ENCODE measurements around the gene MX1. TPM values are rescaled to one million over a fixed set of nuclear protein-coding genes. Genes with fewer than 3 reads are reported as not detected.

MX1 gene
- total and polyA plus RNA-seq, 4 donors = 16.9 to 58.1 (median 33.0) TPM

- Histone ChIP-seq H3K36me3 (ENCODE audit: control insufficient read depth in 1 of 2, insufficient read depth in 2 of 2, low read length in 1 of 2) (no peaks in the 10 kb centered on the region), H3K4me3 (ENCODE audit: low read length in 2 of 2) (no peak overlapping the region), H3K27ac (ENCODE audit: low read depth in 1 of 2, low read length in 2 of 2) (no peak overlapping the region), H3K9me3 (ENCODE audit: control insufficient read depth, low read length) (no peaks in the 10 kb centered on the region), H3K4me1 (ENCODE audit: control insufficient read depth in 1 of 2, insufficient read depth in 2 of 2, low read length in 2 of 2) (no peaks in the 10 kb centered on the region), H3K27me3 (ENCODE audit: control insufficient read depth in 1 of 2, insufficient read depth in 2 of 2, low read length in 1 of 2) (no peaks in the 10 kb centered on the region)
- intact Hi-C loops (cut with DNase I) = no loop called here
- ATAC-seq (ENCODE audit: low FRiP score) (no peak), DNase-seq (no peak)
- WGBS, 2 donors = 85 to 87% methylated on average over 6 of the region's 6 CpGs
Observed at GRCh38 chr21:41458121-41458520, 32.1 kb downstream of the MX1 start.

GRCh38 chr21:41458559-41458958 is 32.5 kb downstream of the MX1 start:
- DNase-seq (no peak), ATAC-seq (ENCODE audit: low FRiP score) (no peak)
- H3K27me3 ChIP-seq (ENCODE audit: control insufficient read depth in 1 of 2, insufficient read depth in 2 of 2, low read length in 1 of 2) = no peaks in the 10 kb centered on the region
- no peaks in the 10 kb centered on the region for H3K9me3 ChIP-seq (ENCODE audit: control insufficient read depth, low read length)
- H3K27ac ChIP-seq (ENCODE audit: low read depth in 1 of 2, low read length in 2 of 2) = no peak overlapping the region
- no peaks in the 10 kb centered on the region for H3K4me1 ChIP-seq (ENCODE audit: control insufficient read depth in 1 of 2, insufficient read depth in 2 of 2, low read length in 2 of 2)
- H3K36me3 ChIP-seq (ENCODE audit: control insufficient read depth in 1 of 2, insufficient read depth in 2 of 2, low read length in 1 of 2) = no peaks in the 10 kb centered on the region
- H3K4me3 ChIP-seq (ENCODE audit: low read length in 2 of 2) = no peak overlapping the region
- 92 to 94% methylated on average over 22 of the region's 22 CpGs for WGBS, 2 donors
- intact Hi-C loops (cut with DNase I) = no loop called here

GRCh38 chr21:41459884-41460534 is 34.0 kb downstream of the MX1 start:
- DNase-seq (no peak), ATAC-seq (ENCODE audit: low FRiP score) (no peak)
- no peak overlapping the region for H3K4me3 ChIP-seq (ENCODE audit: low read length in 2 of 2)
- H3K4me1 ChIP-seq (ENCODE audit: control insufficient read depth in 1 of 2, insufficient read depth in 2 of 2, low read length in 2 of 2) = no peaks in the 10 kb centered on the region
- WGBS, 2 donors = 87 to 89% methylated on average over 9 of the region's 9 CpGs
- no peak overlapping the region for H3K27ac ChIP-seq (ENCODE audit: low read depth in 1 of 2, low read length in 2 of 2)
- intact Hi-C loops (cut with DNase I) = loop anchor here (2.0 to 5.0 kb wide), 3 partner anchors 173 to 339 kb away; no protein-coding TSS in a partner anchor
- H3K9me3 ChIP-seq (ENCODE audit: control insufficient read depth, low read length) = no peaks in the 10 kb centered on the region
- H3K36me3 ChIP-seq (ENCODE audit: control insufficient read depth in 1 of 2, insufficient read depth in 2 of 2, low read length in 1 of 2) = no peaks in the 10 kb centered on the region
- no peaks in the 10 kb centered on the region for H3K27me3 ChIP-seq (ENCODE audit: control insufficient read depth in 1 of 2, insufficient read depth in 2 of 2, low read length in 1 of 2)

DNA sequence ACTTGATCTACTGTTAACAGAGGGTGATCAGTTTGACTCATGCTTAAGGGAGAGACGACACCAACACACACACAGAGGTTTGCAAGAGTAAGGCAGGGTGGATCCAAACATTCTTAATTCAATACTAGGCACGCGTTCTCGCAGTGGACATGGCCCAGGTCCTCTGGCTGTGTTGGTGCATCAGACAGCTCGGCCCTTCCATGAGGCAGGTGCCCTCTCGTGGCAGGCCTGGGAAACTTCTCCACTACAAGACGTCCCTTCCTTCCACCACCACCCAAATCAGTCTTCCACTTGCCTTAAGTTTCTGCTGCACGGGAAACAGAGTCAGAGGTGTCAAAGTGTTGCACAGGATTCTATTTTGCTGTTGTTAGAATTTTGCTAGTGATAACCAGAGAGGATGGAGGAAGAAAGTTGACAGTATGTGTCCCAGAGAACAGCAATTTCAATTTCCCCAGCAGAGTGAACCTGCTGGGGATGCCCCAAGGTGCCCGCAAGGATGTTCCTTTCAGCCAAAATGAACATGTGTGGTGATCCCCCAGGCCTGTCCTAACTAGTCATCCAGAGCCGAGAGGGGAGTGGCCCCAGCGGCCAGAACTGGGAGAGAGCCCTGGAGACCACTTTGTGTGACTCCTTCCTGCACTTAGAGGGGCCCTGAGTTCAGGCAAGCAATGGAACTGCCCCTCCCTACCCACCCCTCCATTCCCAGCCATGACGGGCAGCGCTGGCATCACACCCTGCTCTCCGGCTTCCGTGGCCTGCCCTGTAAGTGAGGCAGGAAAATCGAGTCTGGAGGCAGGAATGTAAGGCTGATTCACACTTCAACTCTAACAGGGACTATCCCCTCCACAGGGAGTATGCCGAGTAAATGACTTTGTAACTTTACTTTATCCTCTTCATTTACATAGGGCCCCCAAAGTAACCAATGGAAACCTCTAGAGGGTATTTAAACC is 34.8 kb downstream of the MX1 start:
- Histone ChIP-seq H3K9me3 (ENCODE audit: control insufficient read depth, low read length) (no peaks in the 10 kb centered on the region), H3K36me3 (ENCODE audit: control insufficient read depth in 1 of 2, insufficient read depth in 2 of 2, low read length in 1 of 2) (no peaks in the 10 kb centered on the region), H3K4me1 (ENCODE audit: control insufficient read depth in 1 of 2, insufficient read depth in 2 of 2, low read length in 2 of 2) (no peaks in the 10 kb centered on the region), H3K4me3 (ENCODE audit: low read length in 2 of 2) (no peak overlapping the region), H3K27me3 (ENCODE audit: control insufficient read depth in 1 of 2, insufficient read depth in 2 of 2, low read length in 1 of 2) (no peaks in the 10 kb centered on the region), H3K27ac (ENCODE audit: low read depth in 1 of 2, low read length in 2 of 2) (no peak overlapping the region)
- intact Hi-C loops (cut with DNase I) = loop anchor here (2.0 to 5.0 kb wide), 3 partner anchors 174 to 340 kb away; no protein-coding TSS in a partner anchor
- peak; percentile 91 for ATAC-seq (ENCODE audit: low FRiP score)
- WGBS, 2 donors = 40% methylated on average over 17 of the region's 17 CpGs
- DNase-seq = peak; percentile 85 to 91

GRCh38 chr21:41465176-41465781 is 39.2 kb downstream of the MX1 start:
- intact Hi-C loops (cut with DNase I) = no loop called here
- Histone ChIP-seq H3K27me3 (ENCODE audit: control insufficient read depth in 1 of 2, insufficient read depth in 2 of 2, low read length in 1 of 2) (no peaks in the 10 kb centered on the region), H3K4me3 (ENCODE audit: low read length in 2 of 2) (no peak overlapping the region), H3K27ac (ENCODE audit: low read depth in 1 of 2, low read length in 2 of 2) (no peak overlapping the region), H3K9me3 (ENCODE audit: control insufficient read depth, low read length) (no peaks in the 10 kb centered on the region), H3K36me3 (ENCODE audit: control insufficient read depth in 1 of 2, insufficient read depth in 2 of 2, low read length in 1 of 2) (no peaks in the 10 kb centered on the region), H3K4me1 (ENCODE audit: control insufficient read depth in 1 of 2, insufficient read depth in 2 of 2, low read length in 2 of 2) (no peaks in the 10 kb centered on the region)
- 78 to 90% methylated on average over 4 of the region's 4 CpGs for WGBS, 2 donors
- DNase-seq (no peak), ATAC-seq (ENCODE audit: low FRiP score) (no peak)

DNA sequence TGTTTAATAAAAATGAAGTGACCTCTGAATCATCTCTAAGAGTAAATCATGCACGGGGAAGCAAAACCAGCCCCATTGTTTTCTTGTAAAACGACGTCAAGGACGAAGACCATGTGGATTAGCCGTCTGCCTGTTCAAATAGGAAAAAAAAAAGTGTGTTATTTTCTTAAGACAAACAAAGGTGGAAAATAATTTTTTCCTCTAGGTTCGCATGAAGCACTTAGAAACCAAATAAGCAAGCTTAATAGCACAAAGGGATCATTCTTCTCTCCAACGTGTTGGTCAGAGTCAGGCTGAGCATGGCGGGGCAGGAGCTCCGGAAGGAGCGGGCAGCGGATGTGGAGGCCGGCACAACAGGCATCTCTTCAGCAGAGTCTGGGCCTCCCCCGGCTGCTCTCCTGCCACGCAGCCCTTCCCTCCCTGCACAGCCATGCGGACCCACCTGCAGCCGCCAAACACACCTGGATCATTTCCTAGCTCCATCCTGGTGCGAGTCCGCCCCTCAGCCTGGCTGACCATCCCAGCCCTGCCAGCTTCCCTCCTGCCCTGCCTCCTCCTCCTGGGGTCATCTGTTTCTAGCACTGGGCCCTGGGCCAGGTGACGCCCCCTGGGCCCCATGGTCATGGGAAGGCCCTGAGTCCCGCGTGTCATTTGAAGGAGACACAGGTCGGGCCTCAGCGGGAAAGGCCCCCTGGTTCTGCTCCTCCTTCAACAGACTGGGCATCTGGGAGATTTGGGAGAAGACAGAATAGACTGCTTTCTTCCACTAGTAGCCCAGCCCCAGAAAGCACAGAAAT is 40.2 kb downstream of the MX1 start:
- Histone ChIP-seq H3K4me3 (ENCODE audit: low read length in 2 of 2) (no peak overlapping the region), H3K27ac (ENCODE audit: low read depth in 1 of 2, low read length in 2 of 2) (no peak overlapping the region), H3K4me1 (ENCODE audit: control insufficient read depth in 1 of 2, insufficient read depth in 2 of 2, low read length in 2 of 2) (no peaks in the 10 kb centered on the region), H3K9me3 (ENCODE audit: control insufficient read depth, low read length) (no peaks in the 10 kb centered on the region), H3K36me3 (ENCODE audit: control insufficient read depth in 1 of 2, insufficient read depth in 2 of 2, low read length in 1 of 2) (no peaks in the 10 kb centered on the region), H3K27me3 (ENCODE audit: control insufficient read depth in 1 of 2, insufficient read depth in 2 of 2, low read length in 1 of 2) (no peaks in the 10 kb centered on the region)
- intact Hi-C loops (cut with DNase I) = no loop called here
- ATAC-seq (ENCODE audit: low FRiP score) (no peak), DNase-seq (no peak)
- 88 to 91% methylated on average over 23 of the region's 23 CpGs for WGBS, 2 donors

- DNase-seq (no peak), ATAC-seq (ENCODE audit: low FRiP score) (no peak)
- 64 to 65% methylated on average over 5 of the region's 5 CpGs for WGBS, 2 donors
- Histone ChIP-seq H3K4me1 (ENCODE audit: control insufficient read depth in 1 of 2, insufficient read depth in 2 of 2, low read length in 2 of 2) (no peaks in the 10 kb centered on the region), H3K36me3 (ENCODE audit: control insufficient read depth in 1 of 2, insufficient read depth in 2 of 2, low read length in 1 of 2) (no peaks in the 10 kb centered on the region), H3K9me3 (ENCODE audit: control insufficient read depth, low read length) (no peaks in the 10 kb centered on the region), H3K27ac (ENCODE audit: low read depth in 1 of 2, low read length in 2 of 2) (no peak overlapping the region), H3K4me3 (ENCODE audit: low read length in 2 of 2) (no peak overlapping the region), H3K27me3 (ENCODE audit: control insufficient read depth in 1 of 2, insufficient read depth in 2 of 2, low read length in 1 of 2) (no peaks in the 10 kb centered on the region)
- intact Hi-C loops (cut with DNase I) = no loop called here
Observed at GRCh38 chr21:41470054-41470453, 44.0 kb downstream of the MX1 start.

Data from aorta (tissue), 5 donors.